Measurements from ENCODE around the gene TMEM132C. TPM values are rescaled to one million over a fixed set of nuclear protein-coding genes. Genes with fewer than 3 reads are reported as not detected.

The TMEM132C gene
- total and polyA plus RNA-seq, 12 donors = 0.79 to 2.9 (median 1.7) TPM

DNA sequence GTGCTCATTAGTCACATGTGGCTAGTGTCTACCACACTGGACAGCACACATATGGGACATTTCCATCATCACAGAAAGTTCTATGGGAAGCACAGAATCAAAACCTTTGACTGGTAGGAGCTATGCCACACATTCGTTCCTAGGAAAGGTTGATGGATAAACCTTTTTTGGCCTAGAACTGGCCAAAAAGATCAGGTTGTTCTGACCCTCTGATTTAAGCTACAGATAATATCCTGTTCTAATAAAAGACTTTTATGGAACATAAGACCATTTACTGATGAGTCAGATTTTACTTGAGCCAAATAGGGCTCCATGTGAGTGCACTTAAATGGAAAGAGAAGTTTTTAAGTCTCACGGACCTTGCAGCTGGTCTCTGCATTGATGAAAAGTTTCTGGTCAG lies 413.6 kb downstream of the TMEM132C start:
- TF ChIP-seq, protein P1, sequence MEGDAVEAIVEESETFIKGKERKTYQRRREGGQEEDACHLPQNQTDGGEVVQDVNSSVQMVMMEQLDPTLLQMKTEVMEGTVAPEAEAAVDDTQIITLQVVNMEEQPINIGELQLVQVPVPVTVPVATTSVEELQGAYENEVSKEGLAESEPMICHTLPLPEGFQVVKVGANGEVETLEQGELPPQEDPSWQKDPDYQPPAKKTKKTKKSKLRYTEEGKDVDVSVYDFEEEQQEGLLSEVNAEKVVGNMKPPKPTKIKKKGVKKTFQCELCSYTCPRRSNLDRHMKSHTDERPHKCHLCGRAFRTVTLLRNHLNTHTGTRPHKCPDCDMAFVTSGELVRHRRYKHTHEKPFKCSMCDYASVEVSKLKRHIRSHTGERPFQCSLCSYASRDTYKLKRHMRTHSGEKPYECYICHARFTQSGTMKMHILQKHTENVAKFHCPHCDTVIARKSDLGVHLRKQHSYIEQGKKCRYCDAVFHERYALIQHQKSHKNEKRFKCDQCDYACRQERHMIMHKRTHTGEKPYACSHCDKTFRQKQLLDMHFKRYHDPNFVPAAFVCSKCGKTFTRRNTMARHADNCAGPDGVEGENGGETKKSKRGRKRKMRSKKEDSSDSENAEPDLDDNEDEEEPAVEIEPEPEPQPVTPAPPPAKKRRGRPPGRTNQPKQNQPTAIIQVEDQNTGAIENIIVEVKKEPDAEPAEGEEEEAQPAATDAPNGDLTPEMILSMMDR (IDR thresholded peaks at IDR 0.05) = no peak
- no peak for ATAC-seq
- Histone ChIP-seq H3K4me3 (no peak overlapping the region), H3K27ac (no peak overlapping the region), H3K9me3 (peaks cover 0 to 5% (median 0%) of the 10 kb centered on the region in 11 donors), H3K36me3 (no peaks in the 10 kb centered on the region), H3K27me3 (peaks cover 0 to 4% (median 0%) of the 10 kb centered on the region in 7 donors), H3K4me1 (no peaks in the 10 kb centered on the region)
- 70 to 76% methylated on average over 2 of the region's 2 CpGs for WGBS, 2 donors
- DNase-seq = no peak
- intact Hi-C loops (cut with DNase I) = no loop called here

DNA sequence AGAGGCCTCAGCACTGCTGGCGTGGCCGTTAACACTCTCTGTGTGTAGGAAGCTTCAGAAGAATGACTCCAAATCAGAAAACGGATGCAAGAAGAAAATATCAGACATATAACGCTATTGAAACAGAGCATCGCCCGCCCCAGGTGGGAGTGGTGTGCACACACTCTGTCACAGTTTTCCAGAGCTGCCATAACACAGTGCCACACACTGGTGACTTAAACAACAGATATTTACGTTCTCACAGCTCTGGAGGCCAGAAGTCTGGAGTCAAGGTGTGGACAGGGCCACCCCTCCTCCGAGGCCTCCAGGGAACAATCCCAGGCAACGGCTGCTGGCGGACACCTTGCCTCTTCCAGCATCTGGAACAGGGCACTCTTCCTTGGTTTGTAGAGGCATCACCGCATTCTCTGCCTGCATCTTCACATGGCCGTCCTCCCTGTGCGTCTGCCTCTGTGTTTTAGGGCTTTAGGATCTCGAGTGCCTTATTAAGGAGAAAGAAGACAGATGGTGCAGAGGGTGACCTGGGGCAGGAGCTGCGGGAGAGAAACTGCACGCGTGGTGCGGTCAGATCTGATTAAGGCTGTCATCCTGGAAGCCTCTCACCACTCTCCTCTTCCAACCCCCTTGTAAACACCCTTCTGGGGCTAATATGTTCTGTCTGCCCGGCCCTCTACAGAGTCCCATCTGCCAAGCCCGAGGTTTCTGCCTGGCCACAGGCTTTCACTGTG lies 415.7 kb downstream of the TMEM132C start:
- no peak overlapping the region for H3K27ac ChIP-seq
- TF ChIP-seq, protein P1 (IDR thresholded peaks at IDR 0.05) = no peak
- WGBS, 2 donors = 76 to 77% methylated on average over 20 of the region's 20 CpGs
- H3K36me3 ChIP-seq = no peaks in the 10 kb centered on the region
- H3K4me3 ChIP-seq = no peak overlapping the region
- peaks cover 0 to 5% (median 0%) of the 10 kb centered on the region in 11 donors for H3K9me3 ChIP-seq
- H3K27me3 ChIP-seq = peaks cover 0 to 5% (median 0%) of the 10 kb centered on the region in 7 donors
- H3K4me1 ChIP-seq = no peaks in the 10 kb centered on the region
- no peak for ATAC-seq
- intact Hi-C loops (cut with DNase I) = no loop called here
- no peak for DNase-seq

DNA sequence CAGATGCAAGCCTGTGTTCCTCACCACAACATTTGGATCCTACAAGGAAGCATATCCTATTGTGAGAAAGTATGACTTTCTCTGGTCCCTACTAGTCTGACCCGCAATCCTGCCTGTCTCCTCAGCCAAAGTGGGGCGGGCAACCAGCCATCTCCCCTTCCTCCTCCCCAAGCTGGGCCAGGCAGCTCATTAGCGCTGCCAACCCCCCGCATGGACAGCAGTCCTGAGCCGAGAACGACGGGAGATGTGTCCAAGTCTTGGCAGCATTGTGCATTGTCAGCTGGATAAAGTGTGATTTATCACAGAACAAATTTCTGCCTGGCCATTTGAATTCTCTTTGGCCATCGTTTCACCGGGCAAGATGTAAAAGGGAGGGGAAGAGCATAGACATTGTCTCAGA lies 417.4 kb downstream of the TMEM132C start:
- Histone ChIP-seq H3K27ac (no peak overlapping the region), H3K27me3 (peaks cover 0 to 5% (median 0%) of the 10 kb centered on the region in 7 donors), H3K9me3 (no peaks in the 10 kb centered on the region), H3K4me1 (no peaks in the 10 kb centered on the region), H3K4me3 (no peak overlapping the region), H3K36me3 (no peaks in the 10 kb centered on the region)
- no peak for DNase-seq
- WGBS, 2 donors = 58 to 61% methylated on average over 9 of the region's 9 CpGs
- intact Hi-C loops (cut with DNase I) = no loop called here
- TF ChIP-seq, protein P1 (IDR thresholded peaks at IDR 0.05) = no peak
- ATAC-seq = no peak

DNA sequence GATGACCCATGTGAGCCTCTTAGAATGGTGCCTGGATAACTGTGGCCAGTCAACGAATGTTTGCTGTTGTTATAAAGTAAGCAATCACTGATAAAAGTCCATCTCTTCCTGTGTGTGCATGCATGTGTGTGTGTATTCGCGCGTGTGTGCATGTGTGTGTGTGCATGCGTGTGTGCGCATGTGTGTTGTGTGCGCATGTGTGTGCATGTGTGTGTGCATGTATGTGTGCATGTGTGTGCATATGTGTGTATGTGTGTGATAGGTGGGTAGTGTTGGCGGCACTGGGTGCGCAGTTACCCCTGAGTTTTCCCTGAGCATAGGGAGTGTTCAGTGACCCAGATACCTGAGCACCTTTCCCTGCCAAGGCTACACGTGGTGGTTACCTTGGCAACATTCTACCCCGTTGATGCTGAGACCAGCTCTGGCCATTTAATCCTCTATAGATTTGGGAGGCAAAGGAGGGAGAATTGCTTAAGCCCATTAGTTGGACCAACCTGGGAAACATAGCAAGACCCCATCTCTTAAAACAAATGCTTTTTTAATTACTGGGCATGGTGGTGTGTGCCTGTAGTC lies 419.0 kb downstream of the TMEM132C start:
- Histone ChIP-seq H3K27ac (no peak overlapping the region), H3K4me1 (no peaks in the 10 kb centered on the region), H3K27me3 (peaks cover 0 to 5% (median 0%) of the 10 kb centered on the region in 7 donors), H3K4me3 (no peak overlapping the region), H3K9me3 (no peaks in the 10 kb centered on the region), H3K36me3 (no peaks in the 10 kb centered on the region)
- WGBS, 2 donors = 77 to 86% methylated on average over 11 of the region's 11 CpGs
- DNase-seq = no peak
- no peak for ATAC-seq
- TF ChIP-seq, protein P1 (IDR thresholded peaks at IDR 0.05) = no peak
- intact Hi-C loops (cut with DNase I) = no loop called here

Data from heart right ventricle (tissue), 16 donors.